SK-N-SH treated with all-trans-retinoic acid at 6 μM for 48 hours (cell line): ENCODE data around the gene ZDHHC8.

ENCODE experiments used
- ATAC-seq: fragments of 200-7000 bp; cut with Tn5 transposase; 3 replicates; pipeline ENCODE4 v1.9.1; 2020; ENCODE audit warnings: mild to moderate bottlenecking, moderate library complexity
- ARNTL ChIP-seq: fragments of 450-650 bp; formaldehyde crosslinking; IDR thresholded peaks from 2 replicates; pipeline ENCODE4 v1.5.0; 2020; ENCODE audit warnings: low read depth, mild to moderate bottlenecking, moderate library complexity, borderline replicate concordance
- BACH2 ChIP-seq: fragments of 250-450 bp; sonication (Bioruptor Pico); IDR thresholded peaks from 2 replicates; pipeline ENCODE4 v1.9.0; 2021; ENCODE audit warnings: mild to moderate bottlenecking, borderline replicate concordance
- CREB5 ChIP-seq: fragments of 250-450 bp; sonication (Bioruptor Pico); IDR thresholded peaks from 2 replicates; pipeline ENCODE4 v1.5.1; 2020; ENCODE audit warnings: low read depth, mild to moderate bottlenecking, moderate library complexity
- CSDC2 ChIP-seq: fragments of 250-450 bp; sonication (Bioruptor Pico); IDR thresholded peaks from 2 replicates; pipeline ENCODE4 v1.5.0; 2020; ENCODE audit warnings: mild to moderate bottlenecking, moderate library complexity
- ESRRG ChIP-seq: fragments of 250-450 bp; sonication (Bioruptor Pico); IDR thresholded peaks from 2 replicates; pipeline ENCODE4 v1.6.1; 2021; ENCODE audit warnings: mild to moderate bottlenecking
- GLIS3 ChIP-seq: fragments of 250-450 bp; sonication (Bioruptor Pico); IDR thresholded peaks from 2 replicates; pipeline ENCODE4 v1.5.0; 2020; ENCODE audit warnings: mild to moderate bottlenecking, moderate library complexity
- ISL1 ChIP-seq: fragments of 250-450 bp; sonication (Bioruptor Pico); IDR thresholded peaks from 2 replicates; pipeline ENCODE4 v2.1.2; 2022; ENCODE audit warnings: mild to moderate bottlenecking, moderate library complexity
- OSR1 ChIP-seq: fragments of 250-450 bp; sonication (Bioruptor Pico); IDR thresholded peaks from 2 replicates; pipeline ENCODE4 v1.8.0; 2022; ENCODE audit warnings: moderate library complexity, mild to moderate bottlenecking, inconsistent platforms
- PATZ1 ChIP-seq: fragments of 250-450 bp; sonication (Bioruptor Pico); IDR thresholded peaks from 2 replicates; pipeline ENCODE4 v1.8.0; 2020; ENCODE audit warnings: mild to moderate bottlenecking, moderate library complexity, borderline replicate concordance
- PPARA ChIP-seq: fragments of 250-450 bp; sonication (Bioruptor Pico); IDR thresholded peaks from 2 replicates; pipeline ENCODE4 v1.5.0; 2020; ENCODE audit warnings: mild to moderate bottlenecking, borderline replicate concordance
- RARB ChIP-seq: fragments of 250-450 bp; sonication (Bioruptor Pico); IDR thresholded peaks from 2 replicates; pipeline ENCODE4 v1.8.0; 2021; ENCODE audit warnings: mild to moderate bottlenecking, moderate library complexity
- SNAI2 ChIP-seq: fragments of 250-450 bp; sonication (Bioruptor Pico); IDR thresholded peaks from 2 replicates; pipeline ENCODE4 v1.5.0; 2020; ENCODE audit warnings: mild to moderate bottlenecking, moderate library complexity
- TCF4 ChIP-seq: fragments of 250-450 bp; sonication (Bioruptor Pico); IDR thresholded peaks from 2 replicates; pipeline ENCODE4 v1.8.0; 2021; ENCODE audit warnings: mild to moderate bottlenecking, moderate library complexity, borderline replicate concordance
- TOX ChIP-seq: fragments of 250-450 bp; sonication (Bioruptor Pico); IDR thresholded peaks from 2 replicates; pipeline ENCODE4 v1.8.0; 2021; ENCODE audit warnings: mild to moderate bottlenecking, moderate library complexity, borderline replicate concordance
- TSHZ2 ChIP-seq: fragments of 250-450 bp; sonication (Bioruptor Pico); IDR thresholded peaks from 2 replicates; pipeline ENCODE4 v1.5.0; 2020; ENCODE audit warnings: mild to moderate bottlenecking, moderate library complexity
- ZC3H10 ChIP-seq: fragments of 250-450 bp; sonication (Bioruptor Pico); IDR thresholded peaks from 2 replicates; pipeline ENCODE4 v1.5.1; 2021; ENCODE audit warnings: mild to moderate bottlenecking, moderate library complexity
- ZFP3 ChIP-seq: fragments of 250-450 bp; sonication (Bioruptor Pico); IDR thresholded peaks from 2 replicates; pipeline ENCODE4 v1.5.0; 2020; ENCODE audit warnings: mild to moderate bottlenecking, moderate library complexity
- ZFP30 ChIP-seq: fragments of 450-650 bp; formaldehyde crosslinking; IDR thresholded peaks from 2 replicates; pipeline ENCODE4 v1.5.0; 2022; ENCODE audit warnings: mild to moderate bottlenecking, moderate library complexity
- ZNF565 ChIP-seq: fragments of 450-650 bp; formaldehyde crosslinking; conservative IDR thresholded peaks from 2 replicates; pipeline ENCODE4 v1.5.0; 2020; ENCODE audit warnings: low read depth, mild to moderate bottlenecking, moderate library complexity
- ZNF8 ChIP-seq: fragments of 450-650 bp; formaldehyde crosslinking; IDR thresholded peaks from 2 replicates; pipeline ENCODE4 v1.5.0; 2020; ENCODE audit warnings: mild to moderate bottlenecking, moderate library complexity
- TF ChIP-seq, protein P1 (sequence below): fragments of 250-450 bp; sonication (Bioruptor Pico); IDR thresholded peaks from 2 replicates; pipeline ENCODE4 v1.5.1; 2021; ENCODE audit warnings: mild to moderate bottlenecking, moderate library complexity

ZDHHC8 gene

GRCh38 chr22:20186183-20186870 is 54.7 kb downstream of the ZDHHC8 start:
- no peak; the same call in 2 of the 3 replicates for ATAC-seq
- TF ChIP-seq BACH2 (CRISPR knock-in tag) (no peak), PPARA (CRISPR knock-in tag) (no peak), ZNF565 (CRISPR knock-in tag) (no peak), TOX (no peak), ZFP30 (CRISPR knock-in tag) (no peak), ISL1 (CRISPR knock-in tag) (no peak)
- TF ChIP-seq, protein P1, sequence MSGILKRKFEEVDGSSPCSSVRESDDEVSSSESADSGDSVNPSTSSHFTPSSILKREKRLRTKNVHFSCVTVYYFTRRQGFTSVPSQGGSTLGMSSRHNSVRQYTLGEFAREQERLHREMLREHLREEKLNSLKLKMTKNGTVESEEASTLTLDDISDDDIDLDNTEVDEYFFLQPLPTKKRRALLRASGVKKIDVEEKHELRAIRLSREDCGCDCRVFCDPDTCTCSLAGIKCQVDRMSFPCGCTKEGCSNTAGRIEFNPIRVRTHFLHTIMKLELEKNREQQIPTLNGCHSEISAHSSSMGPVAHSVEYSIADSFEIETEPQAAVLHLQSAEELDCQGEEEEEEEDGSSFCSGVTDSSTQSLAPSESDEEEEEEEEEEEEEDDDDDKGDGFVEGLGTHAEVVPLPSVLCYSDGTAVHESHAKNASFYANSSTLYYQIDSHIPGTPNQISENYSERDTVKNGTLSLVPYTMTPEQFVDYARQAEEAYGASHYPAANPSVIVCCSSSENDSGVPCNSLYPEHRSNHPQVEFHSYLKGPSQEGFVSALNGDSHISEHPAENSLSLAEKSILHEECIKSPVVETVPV (CRISPR knock-in tag): no peak

DNA sequence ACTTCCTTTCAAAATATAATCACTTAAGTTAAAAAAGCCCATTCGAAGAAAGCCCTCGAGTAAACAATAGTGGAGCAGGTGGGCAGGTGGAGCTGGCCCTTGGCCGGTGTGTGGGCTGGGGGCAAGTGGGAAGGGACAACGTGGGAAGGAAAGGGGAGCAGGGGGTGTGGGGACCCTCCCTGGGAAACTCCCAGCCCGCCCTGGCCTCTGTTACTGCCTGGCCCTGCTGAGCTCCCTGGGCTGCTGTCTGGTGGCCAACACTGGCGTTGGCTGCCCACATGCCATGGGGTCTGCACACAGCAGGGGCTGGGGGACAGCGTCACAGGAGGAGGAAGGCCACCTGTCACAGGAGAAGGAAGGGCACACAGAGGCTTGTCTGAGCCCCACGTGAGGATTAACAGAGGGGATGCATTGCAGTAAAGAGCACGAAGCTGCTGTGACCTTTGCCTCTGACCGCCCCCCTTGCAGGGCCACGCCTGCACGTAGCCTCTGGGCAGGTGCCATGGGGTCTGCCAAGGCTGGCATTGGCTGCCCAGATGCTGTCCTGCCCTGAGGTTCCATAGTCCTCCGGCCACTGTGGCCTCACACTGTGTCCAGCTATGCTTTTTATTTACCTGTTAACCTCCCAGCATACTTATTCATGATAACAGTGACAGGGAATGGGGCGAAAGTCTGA is 55.4 kb downstream of the ZDHHC8 start:
- TF ChIP-seq, protein P1 (CRISPR knock-in tag): no peak
- TF ChIP-seq ARNTL (no peak), BACH2 (CRISPR knock-in tag) (no peak), PPARA (CRISPR knock-in tag) (no peak), SNAI2 (no peak), CSDC2 (no peak), PATZ1 (CRISPR knock-in tag) (no peak), ZNF8 (CRISPR knock-in tag) (no peak), TOX (no peak), OSR1 (CRISPR knock-in tag) (no peak), ZFP30 (CRISPR knock-in tag) (no peak)
- ATAC-seq: no peak

GRCh38 chr22:20187777-20188566 is 56.4 kb downstream of the ZDHHC8 start:
- ATAC-seq: no peak
- TF ChIP-seq BACH2 (CRISPR knock-in tag) (no peak), RARB (CRISPR knock-in tag) (no peak), GLIS3 (CRISPR knock-in tag) (no peak), ZNF565 (CRISPR knock-in tag) (no peak), ISL1 (CRISPR knock-in tag) (no peak), CSDC2 (no peak), TCF4 (CRISPR knock-in tag) (no peak), CREB5 (CRISPR knock-in tag) (no peak), PATZ1 (CRISPR knock-in tag) (no peak), ESRRG (CRISPR knock-in tag) (no peak), ARNTL (no peak), ZFP3 (CRISPR knock-in tag) (no peak), SNAI2 (no peak), TSHZ2 (CRISPR knock-in tag) (no peak), ZC3H10 (no peak), TOX (no peak), ZFP30 (CRISPR knock-in tag) (no peak)
- TF ChIP-seq, all 23 proteins: peak for 0
